Stimulated activated CD4-positive, alpha-beta T cell treated with anti-CD3 and anti-CD28 coated beads, Interleukin-2, amount 100 ng/mL, for 48 hours (primary cell): Measurements from ENCODE around the gene SLC26A11.
A peak's percentile ranks its signal among the peaks of the same experiment; 100 is the strongest.

ENCODE experiments used
- DNase-seq, 2 donors: peaks; one replicate each; pipeline ENCODE4 v3.0.0-alpha.2; 2020

SLC26A11 gene

DNA sequence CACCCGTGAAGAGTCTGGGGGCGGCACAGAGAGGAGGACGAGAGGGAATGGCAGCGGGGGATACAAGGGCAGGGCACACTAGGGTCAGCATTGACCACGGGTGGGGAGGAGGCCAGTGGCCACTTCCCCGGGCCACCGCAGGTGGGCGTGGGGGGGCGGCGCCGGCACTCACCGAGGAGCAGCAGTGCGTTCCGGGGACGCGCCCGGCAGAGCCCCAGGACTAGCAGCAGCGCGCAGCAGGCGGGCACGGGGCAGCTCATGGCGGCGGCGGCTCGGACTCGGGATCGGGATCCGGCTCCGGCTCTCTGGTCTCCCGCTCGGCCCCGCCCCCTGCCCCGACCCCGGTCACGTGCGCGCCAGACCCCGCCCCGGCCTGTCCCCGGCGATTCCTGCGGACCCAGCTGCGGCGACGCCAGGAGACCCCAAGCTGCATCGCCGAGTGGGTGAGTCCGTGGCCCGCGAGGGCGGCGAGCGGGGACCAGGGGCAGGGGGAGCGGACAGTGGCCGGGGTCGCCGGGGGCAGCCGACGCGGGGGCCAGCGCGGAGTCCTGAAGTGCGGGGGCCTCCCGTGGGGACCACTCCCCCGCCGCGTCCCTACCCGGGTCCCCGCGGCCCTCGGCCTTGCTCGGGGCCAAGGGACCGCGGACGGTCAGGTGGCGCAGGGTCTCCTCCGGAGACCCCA is at the start of gene SLC26A11, which contains the start of gene SGSH:
Gene SLC26A11 (plus strand): TSS at position 374 of the 682 bp plus-strand sequence. CDS start 1,134 bp downstream, outside the sequence.
Gene SGSH (minus strand): TSS at position 280 of the 682 bp plus-strand sequence. CDS start 20 bp downstream, at position 260.
- peak; percentile 69 to 72 for DNase-seq

DNA sequence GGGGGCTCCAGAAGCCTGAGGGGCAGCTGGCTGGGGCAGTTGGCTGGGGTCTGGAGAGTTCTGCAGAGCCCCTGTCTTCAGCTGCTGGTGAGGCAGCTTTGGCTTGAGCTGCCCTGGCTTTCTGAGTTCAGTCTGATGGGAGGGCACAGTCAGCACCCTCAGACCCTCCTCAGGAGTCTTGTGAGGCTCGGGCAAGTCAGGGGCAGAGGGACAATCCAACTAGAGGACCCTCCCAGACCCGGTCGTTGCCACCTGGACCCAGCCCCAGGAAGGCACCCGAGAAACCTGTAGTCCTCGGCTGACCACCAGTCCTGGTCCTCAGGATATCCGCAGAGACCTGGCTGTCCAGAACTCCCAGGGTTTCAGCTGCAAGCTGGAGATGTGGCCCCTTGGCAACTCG is 48.5 kb upstream of the SLC26A11 start:
- DNase-seq, result no peak

DNA sequence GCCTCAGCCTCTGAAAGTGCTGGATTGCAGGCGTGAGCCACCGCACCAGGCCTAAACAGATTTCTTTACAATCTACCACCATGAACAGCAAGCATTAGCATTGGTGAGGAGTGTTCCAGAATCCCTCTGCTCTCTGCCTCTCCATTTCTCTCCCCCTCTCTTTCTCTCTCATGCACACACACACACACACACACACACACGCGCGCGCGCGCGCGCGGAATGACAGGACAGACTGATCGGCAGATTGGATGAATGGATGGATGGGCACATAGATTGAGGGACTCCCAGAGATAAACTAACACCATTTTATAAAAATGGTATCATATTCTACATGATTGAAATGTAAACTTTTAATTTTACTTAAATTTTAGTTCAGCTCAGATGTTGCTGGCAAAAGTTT is 47.1 kb upstream of the SLC26A11 start:
- no peak for DNase-seq

DNA sequence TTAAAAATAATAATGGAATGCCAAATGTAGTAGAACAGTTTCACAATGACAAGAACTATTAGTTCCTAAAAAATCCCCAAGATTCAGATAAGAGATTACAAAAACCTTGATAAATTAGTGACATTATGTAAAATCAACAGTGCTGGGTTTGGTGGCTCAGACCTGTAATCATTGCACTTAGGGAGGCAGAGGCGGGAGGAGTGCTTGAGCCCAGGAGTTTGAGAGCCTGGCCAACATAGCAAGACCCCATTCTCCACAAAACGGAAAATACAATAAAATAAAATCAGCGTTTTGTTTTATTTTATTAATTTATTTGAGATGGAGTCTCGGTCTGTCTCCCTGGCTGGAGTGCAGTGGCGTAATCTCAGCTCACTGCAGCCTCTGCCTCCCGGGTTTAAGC is 46.3 kb upstream of the SLC26A11 start:
- DNase-seq, result no peak

DNA sequence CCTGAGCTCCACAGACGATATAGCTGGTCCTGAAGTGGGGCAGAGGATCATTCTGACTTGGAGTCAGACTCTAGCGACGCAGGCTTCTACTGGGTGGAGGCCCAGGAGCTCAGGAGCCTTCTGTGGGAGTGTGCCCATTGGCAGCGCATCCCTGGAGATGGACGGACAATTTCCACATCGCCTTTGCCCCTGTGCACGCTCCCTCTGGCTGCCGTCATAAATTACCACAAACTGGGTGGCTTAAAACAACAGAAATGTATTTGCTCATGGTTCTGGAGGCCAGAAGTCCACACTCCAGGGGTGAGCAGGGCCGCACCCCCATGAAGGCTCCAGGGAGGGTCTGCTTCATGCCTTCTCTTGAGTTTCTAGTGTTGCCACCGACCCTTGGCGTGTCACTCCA is 43.5 kb upstream of the SLC26A11 start:
- no peak for DNase-seq

DNA sequence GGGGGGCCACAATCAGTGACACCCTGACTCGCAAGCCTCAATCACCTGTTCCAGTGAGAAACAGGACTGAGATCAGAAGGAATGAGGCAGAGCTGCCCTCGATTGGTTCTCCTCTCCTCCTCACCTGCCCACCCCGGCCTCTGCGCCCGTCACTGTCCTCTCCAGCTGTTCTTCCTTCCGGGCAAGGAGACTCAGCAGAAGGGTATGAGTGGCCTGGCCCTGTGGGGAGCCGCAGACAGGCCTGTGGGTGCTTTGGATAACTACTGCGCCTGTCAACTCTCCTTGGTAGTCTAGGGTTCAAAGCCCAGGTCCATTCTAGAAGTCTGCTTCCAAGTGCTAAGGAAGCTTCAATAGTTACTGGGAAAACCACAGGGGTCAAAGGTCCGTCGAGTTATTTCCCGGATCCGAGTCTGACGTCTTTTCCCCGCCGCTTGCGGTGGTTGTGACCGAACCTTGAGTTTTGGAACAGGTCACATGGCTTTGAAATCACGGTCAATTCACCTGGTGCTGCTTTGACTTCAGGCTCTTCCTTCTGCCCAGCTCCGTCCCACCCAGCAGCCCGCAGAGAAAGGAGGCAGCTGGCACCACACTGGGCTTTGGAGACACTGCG is 42.1 kb upstream of the SLC26A11 start:
- DNase-seq, result no peak

DNA sequence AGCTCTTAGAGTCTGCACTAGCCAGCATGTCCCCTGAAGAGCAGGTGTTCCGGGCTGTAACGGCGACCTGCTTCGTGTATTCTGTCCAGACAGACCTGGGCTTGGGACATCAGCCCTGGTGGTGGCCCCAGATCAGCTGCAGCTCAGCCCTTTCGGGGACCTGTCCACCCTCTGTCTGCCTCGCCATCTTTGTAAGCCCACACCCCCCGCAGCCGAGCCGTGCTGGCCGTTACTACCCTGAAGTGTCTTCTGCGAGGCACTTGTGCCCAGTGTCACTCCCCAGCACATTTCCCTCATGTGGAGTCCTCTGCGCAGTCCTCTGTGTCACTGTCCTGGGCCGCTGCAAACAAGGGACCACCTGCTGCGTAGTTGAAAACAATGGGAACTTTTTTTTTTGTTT is 40.0 kb upstream of the SLC26A11 start:
- DNase-seq, result no peak

DNA sequence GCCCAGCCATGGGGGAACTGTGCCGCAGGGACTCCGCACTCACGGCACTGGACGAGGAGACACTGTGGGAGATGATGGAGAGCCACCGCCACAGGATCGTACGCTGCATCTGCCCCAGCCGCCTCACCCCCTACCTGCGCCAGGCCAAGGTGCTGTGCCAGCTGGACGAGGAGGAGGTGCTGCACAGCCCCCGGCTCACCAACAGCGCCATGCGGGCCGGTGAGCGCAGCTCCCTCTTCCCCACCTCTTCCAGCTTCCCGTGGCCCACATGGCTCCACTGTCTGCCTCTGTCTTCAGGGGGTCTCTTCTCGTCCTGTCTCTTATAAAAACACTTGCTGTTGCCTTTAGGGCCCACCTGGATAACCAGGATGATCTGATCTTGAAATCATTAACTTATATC is 38.8 kb upstream of the SLC26A11 start:
- no peak for DNase-seq

DNA sequence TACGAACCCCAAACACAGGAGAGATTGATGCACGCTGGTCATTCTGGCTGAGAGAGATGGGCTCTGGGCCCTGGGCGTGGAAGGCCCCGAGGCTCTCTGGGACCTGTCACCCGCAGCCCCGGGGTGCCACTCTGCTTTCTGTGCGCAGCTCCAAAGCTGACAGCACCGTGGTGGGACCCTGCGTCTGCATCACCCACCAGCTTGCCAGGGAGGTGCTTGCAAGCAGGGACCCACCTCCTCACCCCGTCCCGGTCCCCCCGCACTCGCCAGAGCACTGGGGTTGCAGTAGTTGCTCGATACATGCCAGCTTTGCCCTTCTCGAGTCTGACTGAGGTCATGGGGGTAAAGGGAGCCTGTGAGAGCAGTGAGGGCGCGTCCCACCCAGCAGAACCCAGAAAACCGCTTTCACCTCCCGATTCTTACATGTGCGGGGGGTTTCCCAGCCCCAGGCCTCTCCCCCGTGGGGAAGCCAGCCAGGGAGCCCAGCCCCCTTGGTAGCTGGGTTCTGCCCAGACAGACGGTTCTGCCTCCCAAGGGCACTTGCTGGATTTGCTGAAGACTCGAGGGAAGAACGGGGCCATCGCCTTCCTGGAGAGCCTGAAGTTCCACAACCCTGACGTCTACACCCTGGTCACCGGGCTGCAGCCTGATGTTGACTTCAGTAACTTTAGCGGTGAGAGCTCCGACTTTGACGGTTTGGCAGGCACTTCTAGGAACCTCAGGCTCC is 37.9 kb upstream of the SLC26A11 start:
- no peak for DNase-seq

DNA sequence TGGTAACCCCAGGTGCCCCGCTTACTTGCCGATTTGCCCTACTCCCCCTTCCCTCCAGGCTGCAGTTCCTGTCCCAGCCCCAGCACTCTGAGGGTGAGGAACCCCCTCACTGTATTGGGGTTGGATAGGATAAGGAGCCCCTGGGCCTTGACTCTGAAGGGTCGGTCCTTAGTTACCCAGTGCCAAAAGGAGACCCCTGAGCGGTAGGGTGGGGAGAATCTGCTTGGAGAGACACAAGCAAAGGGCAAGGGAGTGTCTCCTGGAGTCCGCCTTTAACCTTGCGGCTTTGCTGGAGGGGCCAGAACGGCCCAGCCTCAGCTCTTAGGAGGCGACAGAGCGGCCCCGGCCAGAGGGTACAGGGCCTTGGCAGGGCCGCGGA is 37.4 kb upstream of the SLC26A11 start:
- no peak for DNase-seq

DNA sequence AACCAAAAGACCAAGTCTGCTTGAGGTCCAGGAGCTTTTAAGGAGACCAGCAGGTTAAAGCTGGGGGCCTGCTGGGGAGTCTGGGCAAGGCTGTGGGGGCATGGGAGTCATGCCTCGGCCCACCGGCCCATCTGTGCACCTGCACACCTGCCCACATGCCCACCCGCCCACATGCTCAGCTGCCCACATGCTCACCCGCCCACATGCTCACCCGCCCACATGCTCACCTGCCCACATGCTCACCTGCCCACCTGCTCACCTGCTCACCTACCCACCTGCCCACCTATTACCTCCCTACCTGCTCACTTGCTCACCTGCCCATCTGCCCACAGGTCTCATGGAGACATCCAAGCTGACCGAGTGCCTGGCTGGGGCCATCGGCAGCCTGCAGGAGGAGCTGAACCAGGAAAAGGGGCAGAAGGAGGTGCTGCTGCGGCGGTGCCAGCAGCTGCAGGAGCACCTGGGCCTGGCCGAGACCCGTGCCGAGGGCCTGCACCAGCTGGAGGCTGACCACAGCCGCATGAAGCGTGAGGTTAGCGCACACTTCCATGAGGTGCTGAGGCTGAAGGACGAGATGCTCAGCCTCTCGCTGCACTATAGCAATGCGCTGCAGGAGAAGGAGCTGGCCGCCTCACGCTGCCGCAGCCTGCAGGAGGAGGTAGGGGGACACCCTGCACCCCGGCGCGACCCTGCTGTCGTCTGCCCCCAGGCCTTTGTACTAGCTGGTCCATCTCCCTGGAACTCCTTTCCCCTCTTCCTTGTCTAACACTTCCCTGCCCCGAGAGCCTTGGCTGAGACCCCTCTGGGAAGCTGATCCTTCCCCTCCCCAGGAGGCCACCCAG is 36.4 kb upstream of the SLC26A11 start:
- no peak for DNase-seq

DNA sequence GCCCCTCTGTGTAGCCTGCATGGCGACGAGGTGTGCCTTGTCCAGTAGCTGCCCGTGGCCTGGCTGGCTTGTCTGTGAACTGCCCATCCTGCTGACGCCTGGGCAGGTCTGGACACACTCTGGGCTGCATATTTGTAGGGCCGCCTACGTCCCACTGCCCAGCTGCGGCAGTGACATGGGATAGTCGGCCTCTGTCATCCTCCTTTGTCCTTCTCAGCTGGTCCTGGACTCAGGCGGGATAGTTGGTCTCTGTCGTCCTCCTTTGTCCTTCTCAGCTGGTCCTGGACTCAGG is 35.9 kb upstream of the SLC26A11 start:
- DNase-seq, result no peak

DNA sequence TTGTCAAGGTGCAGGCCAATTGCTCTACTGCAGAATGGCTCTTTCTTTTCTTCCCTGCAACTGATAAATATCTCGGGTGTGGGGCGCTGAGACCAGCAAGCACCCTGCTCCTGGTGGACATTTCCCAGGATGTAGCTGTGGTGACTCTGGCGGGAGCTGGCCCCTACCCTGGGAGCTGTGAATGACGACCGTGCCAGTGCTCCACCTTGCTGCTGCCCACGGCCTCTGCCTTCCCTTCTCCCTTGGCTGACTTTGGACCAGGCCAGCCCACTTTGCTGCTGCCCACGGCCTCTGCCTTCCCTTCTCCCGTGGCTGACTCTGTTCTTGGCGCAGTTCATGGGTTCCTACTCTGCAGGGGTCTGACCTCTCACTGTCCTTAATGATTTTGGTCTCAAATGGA is 34.3 kb upstream of the SLC26A11 start:
- no peak for DNase-seq

DNA sequence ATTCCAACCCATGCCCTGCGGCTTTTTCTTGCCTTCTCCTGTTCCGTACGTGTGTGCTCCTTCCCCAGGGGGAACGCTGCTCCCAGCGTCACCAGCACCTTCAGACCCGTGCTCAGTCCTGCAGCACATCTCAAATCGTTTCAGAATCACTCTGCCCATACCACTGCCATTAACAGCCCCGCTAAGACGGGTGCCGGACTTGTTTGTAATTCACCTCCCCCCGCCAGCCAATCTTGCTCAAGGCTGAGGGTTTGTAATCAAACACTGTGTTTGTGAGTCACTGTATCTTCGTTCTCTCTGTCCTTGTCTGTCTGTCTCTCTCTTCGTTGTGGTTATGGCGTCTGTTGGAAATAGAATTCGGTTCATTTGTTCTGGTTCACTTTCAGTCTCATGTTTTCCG is 33.1 kb upstream of the SLC26A11 start:
- DNase-seq, result no peak

DNA sequence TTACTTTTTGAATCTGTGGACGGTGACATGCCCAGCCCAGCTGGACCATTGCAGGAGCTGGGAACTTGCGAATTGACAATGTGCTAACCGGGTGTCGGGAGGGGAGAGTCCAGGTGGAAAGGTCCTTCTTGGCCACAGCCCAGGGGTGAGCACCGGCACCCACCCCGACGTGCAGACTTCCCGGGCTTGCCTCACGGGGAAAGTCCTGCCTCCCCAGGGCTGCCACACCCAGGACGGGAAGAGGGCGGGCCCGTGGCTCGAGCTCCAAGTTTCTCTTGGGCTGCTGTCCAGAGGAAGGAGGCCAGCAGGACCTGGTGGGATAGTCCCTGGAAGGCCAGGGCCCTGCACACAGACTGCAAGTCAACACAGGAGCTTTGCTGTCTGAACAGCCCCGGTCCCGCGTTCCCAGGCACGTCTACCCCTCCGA is 32.7 kb upstream of the SLC26A11 start:
- DNase-seq, result no peak

DNA sequence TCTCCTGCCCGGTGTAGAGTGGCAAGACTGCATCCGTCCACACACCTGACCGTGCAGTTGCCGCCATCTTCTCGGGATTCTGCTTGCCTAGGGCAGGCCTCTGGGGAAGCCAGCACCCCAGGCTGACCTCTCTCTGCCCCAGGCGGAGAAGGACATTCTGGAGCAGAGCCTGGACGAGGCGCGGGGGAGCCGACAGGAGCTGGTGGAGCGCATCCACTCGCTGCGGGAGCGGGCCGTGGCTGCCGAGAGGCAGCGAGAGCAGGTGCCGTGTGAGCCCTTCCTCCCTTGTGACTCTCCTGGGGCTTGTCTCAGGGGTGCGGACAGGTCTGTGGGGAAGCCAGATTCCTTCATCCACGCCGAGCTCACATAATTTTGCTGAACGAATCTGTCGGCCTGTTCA is 30.6 kb upstream of the SLC26A11 start:
- DNase-seq, result no peak

DNA sequence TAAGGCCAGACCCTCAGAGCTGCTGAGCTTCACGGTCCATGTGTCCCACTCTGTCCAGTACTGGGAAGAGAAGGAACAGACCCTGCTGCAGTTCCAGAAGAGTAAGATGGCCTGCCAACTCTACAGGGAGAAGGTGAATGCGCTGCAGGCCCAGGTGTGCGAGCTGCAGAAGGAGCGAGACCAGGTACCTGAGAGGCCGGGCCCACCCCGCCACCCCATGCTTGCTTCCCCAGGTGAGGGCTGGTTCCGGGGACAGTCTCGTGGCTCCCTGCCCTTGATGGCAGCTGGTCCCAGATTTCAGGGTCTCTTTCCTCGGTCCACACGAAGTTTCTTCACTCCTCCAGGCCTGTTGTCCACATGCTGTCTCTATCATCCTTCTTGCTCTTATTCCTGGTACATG is 29.5 kb upstream of the SLC26A11 start:
- no peak for DNase-seq

DNA sequence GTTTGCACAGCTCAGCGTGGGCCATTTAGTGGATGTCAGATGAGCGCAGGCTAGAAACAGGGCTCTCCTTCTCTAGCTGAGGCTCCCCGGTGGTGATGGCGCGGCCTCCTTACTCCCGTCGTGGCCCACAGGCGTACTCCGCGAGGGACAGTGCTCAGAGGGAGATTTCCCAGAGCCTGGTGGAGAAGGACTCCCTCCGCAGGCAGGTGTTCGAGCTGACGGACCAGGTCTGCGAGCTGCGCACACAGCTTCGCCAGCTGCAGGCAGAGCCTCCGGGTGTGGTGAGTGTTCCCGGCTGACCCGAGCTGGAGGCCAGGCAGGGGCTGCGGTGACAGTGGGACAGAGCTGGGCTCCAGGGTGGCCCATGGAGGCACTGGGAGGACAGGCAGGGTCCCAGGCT is 29.0 kb upstream of the SLC26A11 start:
- no peak for DNase-seq

DNA sequence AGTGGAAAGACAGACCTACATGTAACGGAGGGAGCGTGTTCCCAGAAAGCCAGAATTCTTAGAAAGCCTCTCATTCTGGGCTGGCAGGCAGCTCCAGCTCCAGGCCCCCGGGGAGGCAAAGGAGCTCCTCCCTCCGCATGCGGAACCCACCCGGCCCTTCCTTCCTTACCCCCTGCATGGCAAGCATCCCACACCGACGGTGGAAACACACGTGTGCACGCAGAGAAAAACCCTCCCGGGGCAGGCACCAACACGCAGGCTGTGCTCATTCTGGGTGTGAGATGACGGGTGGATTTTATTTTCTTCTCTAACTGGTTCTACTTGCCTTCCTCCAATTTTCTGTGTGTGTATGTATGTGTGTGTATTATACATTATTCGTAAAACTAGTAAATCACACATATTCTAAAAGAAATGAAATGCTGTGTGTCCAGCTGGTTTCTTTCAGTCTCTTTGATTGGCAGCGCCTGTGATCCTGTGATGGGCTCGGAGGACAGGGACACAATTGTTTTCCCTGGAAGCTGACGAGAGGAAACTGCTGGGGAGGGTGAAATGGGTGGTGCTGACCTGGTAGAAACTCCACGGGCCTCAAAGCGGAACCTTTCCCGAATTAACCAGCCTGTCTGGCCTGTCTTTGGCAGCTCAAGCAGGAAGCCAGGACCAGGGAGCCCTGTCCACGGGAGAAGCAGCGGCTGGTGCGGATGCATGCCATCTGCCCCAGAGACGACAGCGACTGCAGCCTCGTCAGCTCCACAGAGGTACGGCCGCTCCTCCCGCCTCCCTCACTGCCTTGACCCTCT is 28.2 kb upstream of the SLC26A11 start:
- no peak for DNase-seq

DNA sequence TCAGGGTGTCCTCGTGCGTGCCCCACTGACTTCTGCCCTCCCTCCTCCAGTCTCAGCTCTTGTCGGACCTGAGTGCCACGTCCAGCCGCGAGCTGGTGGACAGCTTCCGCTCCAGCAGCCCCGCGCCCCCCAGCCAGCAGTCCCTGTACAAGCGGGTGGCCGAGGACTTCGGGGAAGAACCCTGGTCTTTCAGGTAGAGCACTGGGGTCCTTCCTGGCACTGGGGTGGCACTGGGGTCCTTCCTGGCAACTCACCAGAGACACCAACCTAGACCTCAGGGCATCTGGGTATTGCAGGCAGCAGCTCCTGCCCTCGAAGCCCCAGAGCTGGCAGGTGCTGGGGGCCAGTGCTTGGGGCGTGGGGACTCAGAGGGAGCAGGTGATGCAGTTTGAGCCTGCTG is 25.1 kb upstream of the SLC26A11 start:
- DNase-seq, result no peak

DNA sequence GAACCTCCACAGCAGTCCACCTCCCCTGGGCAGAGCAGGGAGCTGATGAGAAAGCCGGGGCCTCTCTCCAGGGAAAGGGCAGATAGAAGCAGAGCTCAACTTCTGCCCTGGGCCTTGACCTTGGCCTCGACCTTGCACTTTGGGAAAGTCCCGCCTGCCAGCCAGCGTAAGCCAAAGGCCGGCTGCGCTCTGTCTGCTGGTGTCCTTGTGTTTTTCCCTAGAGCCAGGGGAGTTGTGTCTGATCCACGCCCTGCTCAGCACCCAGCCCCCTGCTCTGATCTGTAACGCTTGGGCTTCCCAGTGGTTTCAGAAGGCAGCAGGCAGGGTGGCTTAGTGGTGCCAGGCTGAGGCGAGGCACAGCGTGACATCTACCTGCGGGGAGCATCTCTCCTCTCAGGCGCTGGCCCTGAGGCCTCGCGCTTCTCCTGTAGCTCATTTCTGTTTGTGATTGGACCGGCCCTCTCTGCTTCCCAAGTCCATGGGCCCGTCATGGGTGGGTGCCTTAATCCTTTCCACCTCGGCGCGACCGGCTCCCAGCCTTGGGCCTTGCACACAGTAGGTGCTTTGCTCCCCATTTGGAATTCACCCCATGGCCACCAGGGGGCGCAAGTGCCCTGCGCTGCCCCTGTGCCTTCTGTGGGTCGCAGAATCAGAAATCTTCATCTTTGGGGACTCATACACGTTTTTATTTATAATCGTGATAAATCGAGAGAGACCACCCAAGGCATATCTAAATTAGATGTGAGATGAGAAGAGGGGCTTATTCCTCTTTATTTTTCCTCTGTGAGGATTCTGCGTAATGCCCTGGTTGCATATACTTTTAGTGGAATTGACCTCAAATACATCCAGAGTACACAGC is 24.3 kb upstream of the SLC26A11 start:
- DNase-seq, result peak; percentile 50 to 69

DNA sequence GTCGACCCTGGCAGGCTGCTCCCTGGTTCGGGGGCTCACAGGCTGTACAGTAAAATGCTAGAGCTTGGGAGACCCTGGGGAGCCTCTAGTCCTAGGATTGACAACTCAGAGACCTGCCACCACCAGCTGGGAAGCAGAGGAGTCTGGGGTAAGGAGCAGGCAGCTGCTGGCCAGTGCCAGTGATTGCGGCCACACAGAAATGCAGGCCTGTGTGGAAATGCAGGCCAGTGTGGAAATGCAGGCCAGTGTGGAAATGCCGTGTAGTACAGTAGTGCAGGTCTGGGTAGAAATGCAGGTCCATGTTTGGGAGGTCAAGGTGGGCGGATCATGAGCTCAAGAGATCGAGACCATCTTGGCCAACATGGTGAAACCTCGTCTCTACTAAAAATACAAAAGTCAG is 23.6 kb upstream of the SLC26A11 start:
- no peak for DNase-seq
